Neuronal stem cell (in vitro differentiated cells): ENCODE results near the gene MAPK14.

Experiments
- DNase-seq: peaks from one replicate; pipeline ENCODE4 v3.0.0-alpha.2; 2013; ENCODE audit warnings: low spot score
- H2AFZ ChIP-seq: one replicate; pipeline ENCODE4 v1.6.1; 2013; ENCODE audit warnings: mild to moderate bottlenecking, low read length, inconsistent platforms
- H2AK5ac ChIP-seq: 2 replicates; pipeline ENCODE4 v1.6.1; 2013; ENCODE audit warnings: low read depth, mild to moderate bottlenecking, inconsistent platforms, low read length, moderate library complexity, mixed read lengths
- H2BK120ac ChIP-seq: 2 replicates; pipeline ENCODE4 v1.6.1; 2013; ENCODE audit warnings: low read depth, mild to moderate bottlenecking, inconsistent platforms, low read length, moderate library complexity, mixed read lengths
- H2BK12ac ChIP-seq: one replicate; pipeline ENCODE4 v1.6.1; 2013; ENCODE audit warnings: low read length, inconsistent platforms
- H2BK15ac ChIP-seq: 2 replicates; pipeline ENCODE4 v1.6.1; 2013; ENCODE audit warnings: mild to moderate bottlenecking, low read length, inconsistent platforms, mixed read lengths
- H2BK5ac ChIP-seq: one replicate; pipeline ENCODE4 v1.6.1; 2013; ENCODE audit warnings: inconsistent platforms, mild to moderate bottlenecking, low read length, moderate library complexity
- H3K14ac ChIP-seq: one replicate; pipeline ENCODE4 v1.6.1; 2013; ENCODE audit warnings: low read length, inconsistent platforms
- H3K18ac ChIP-seq: 2 replicates; pipeline ENCODE4 v1.6.1; 2013; ENCODE audit warnings: low read length, inconsistent platforms
- H3K23ac ChIP-seq: 2 replicates; pipeline ENCODE4 v1.6.1; 2013; ENCODE audit warnings: low read depth, mild to moderate bottlenecking, mixed read lengths, low read length, inconsistent platforms; ENCODE audit not compliant: poor library complexity
- H3K27ac ChIP-seq: replicated peaks from 3 replicates; pipeline ENCODE4 v1.5.1; 2013; ENCODE audit warnings: low read length, inconsistent platforms
- H3K27me3 ChIP-seq, 3 experiments: 2 replicates each; pipeline ENCODE4 v1.6.1; 2013; ENCODE audit warnings: low read length in 3 of 3, mild to moderate bottlenecking in 2 of 3, inconsistent platforms in 1 of 3, low read depth in 1 of 3, mixed read lengths in 1 of 3, moderate library complexity in 1 of 3; ENCODE audit not compliant: control insufficient read depth in 3 of 3, insufficient read depth in 3 of 3
- H3K36me3 ChIP-seq, 2 donors: replicated peaks in 1 of 2; 2 replicates each; pipeline ENCODE4 v1.6.1; 2013; ENCODE audit warnings: low read length in 2 of 2; ENCODE audit not compliant: control insufficient read depth in 2 of 2, insufficient read depth in 2 of 2
- H3K4ac ChIP-seq: 2 replicates; pipeline ENCODE4 v1.6.1; 2013; ENCODE audit warnings: inconsistent platforms, mild to moderate bottlenecking, low read length, moderate library complexity
- H3K4me1 ChIP-seq, 2 donors: 1 replicate in 1 of 2; 2 replicates in 1 of 2; pipeline ENCODE4 v1.6.1; 2013; ENCODE audit warnings: low read length in 2 of 2, low read depth in 1 of 2; ENCODE audit not compliant: control insufficient read depth in 2 of 2, insufficient read depth in 1 of 2
- H3K4me2 ChIP-seq: one replicate; pipeline ENCODE4 v1.6.1; 2013; ENCODE audit warnings: mild to moderate bottlenecking, low read length, inconsistent platforms; ENCODE audit not compliant: insufficient read depth, poor library complexity, severe bottlenecking
- H3K4me3 ChIP-seq, 2 donors: 2 replicates each; pipeline ENCODE4 v1.5.1; 2013; ENCODE audit warnings: low read length in 2 of 2, mild to moderate bottlenecking in 2 of 2, inconsistent platforms in 1 of 2, moderate library complexity in 1 of 2
- H3K79me1 ChIP-seq: one replicate; pipeline ENCODE4 v1.6.1; 2013; ENCODE audit warnings: low read depth, mild to moderate bottlenecking, inconsistent platforms, low read length, moderate library complexity
- H3K9ac ChIP-seq: one replicate; pipeline ENCODE4 v1.6.1; 2013; ENCODE audit warnings: mild to moderate bottlenecking, low read depth, low read length, inconsistent platforms; ENCODE audit not compliant: poor library complexity
- H3K9me3 ChIP-seq, 2 donors: replicated peaks in 1 of 2; 2 replicates each; pipeline versions ENCODE3 to v1.6.1; 2013; ENCODE audit warnings: low read length in 2 of 2, mild to moderate bottlenecking in 2 of 2, inconsistent platforms in 1 of 2, low read depth in 1 of 2, mixed read lengths in 1 of 2, moderate library complexity in 1 of 2; ENCODE audit not compliant: control insufficient read depth in 2 of 2, insufficient read depth in 1 of 2
- H4K8ac ChIP-seq: one replicate; pipeline ENCODE4 v1.6.1; 2013; ENCODE audit warnings: low read depth, mild to moderate bottlenecking, inconsistent platforms, low read length, moderate library complexity
- H4K91ac ChIP-seq: one replicate; pipeline ENCODE4 v1.6.1; 2013; ENCODE audit warnings: low read length, low read depth, mild to moderate bottlenecking, inconsistent platforms; ENCODE audit not compliant: poor library complexity
- WGBS, 2 donors: extraction: QIAGEN DNeasy Blood & Tissue Kit; methylation state at CpG; one replicate each; pipeline ENCODE4 v1.1.7; 2013; ENCODE audit warnings: missing lambda C conversion rate in 2 of 2, mixed read lengths in 1 of 2; ENCODE audit not compliant: insufficient read length in 2 of 2, insufficient replicate concordance in 1 of 2; ENCODE audit errors: extremely low coverage in 2 of 2; 5-methylcytosine and 5-hydroxymethylcytosine counted together

The MAPK14 gene

DNA sequence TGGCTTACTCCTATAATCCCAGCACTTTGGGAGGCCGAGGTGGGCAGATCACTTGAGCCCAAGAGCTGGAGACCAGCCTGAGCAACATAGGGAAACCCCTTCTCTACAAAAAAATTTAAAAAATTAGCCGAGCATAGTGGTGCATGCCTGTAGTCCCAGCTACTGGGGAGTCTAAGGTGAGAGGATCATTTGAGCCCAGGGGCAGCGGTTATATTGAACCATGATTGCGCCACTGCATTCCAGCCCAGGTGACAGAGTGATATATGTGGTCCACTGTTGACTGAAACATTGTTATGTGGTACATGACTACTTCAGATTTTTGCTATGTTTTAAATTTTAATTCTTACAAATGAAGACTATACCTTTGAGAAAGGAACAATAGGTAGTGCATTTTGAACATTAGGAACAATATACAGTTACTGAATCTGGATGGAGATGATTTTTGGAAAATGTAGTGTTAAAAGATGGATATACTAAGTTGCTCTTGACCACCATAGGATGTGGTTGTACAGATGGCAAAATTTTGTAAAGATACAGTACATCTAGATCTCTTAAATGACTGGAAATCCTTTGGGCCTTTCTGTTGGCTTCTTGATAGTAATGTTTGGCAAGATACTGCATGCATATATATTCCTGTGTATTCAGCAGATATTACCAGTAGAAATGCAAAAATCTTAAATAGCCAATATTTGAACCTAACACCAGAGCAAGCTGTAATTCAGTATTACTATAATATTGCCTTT is 35.9 kb downstream of the MAPK14 start:
- no peak for DNase-seq

DNA sequence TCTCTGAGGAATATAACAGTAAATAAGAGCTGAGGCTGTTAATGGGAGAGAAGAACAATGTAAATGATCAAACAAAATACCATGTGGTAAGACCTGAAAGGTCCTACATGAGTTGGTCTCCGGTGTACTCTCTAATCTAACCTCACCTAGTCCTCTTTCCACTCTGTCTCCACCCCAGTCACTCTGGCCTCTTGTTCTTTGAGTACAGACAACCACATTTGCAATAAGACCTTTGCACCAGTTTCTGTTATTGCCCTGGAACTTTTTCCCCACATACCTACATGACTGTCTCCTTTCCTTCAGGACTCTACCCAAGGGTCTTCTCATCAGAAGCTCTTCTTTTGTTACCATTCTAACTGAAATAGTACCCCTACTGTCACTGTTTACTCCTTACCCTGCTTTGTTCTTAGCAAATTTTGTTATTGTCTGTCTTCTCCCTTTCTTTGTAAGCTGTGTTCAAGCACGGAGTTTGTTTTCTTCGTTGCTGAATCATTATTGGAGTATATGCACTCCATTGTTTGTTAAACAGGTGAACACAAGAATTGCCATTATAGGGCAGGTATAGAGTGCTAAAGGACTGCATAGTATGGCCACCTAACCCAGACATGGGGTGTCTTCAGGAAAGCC is 37.3 kb downstream of the MAPK14 start:
- no peak for DNase-seq
- Histone ChIP-seq H4K8ac (no peak overlapping the region), H2BK15ac (no peak overlapping the region), H3K23ac (no peak overlapping the region), H2AFZ (no peak overlapping the region), H3K79me1 (peaks cover 1% of the 10 kb centered on the region), H2BK120ac (no peak overlapping the region), H3K9ac (no peak overlapping the region), H3K36me3 (peaks cover 0 to 29% of the 10 kb centered on the region in 2 donors), H3K18ac (no peak overlapping the region), H3K9me3 (no peaks in the 10 kb centered on the region), H3K4ac (no peak overlapping the region), H3K4me1 (peaks cover 0 to 1% of the 10 kb centered on the region in 2 donors), H3K4me3 (no peak overlapping the region), H2AK5ac (no peak overlapping the region), H2BK12ac (no peak overlapping the region), H3K4me2 (no peak overlapping the region), H3K14ac (no peak overlapping the region), H3K27me3 (no peaks in the 10 kb centered on the region), H4K91ac (no peak overlapping the region), H2BK5ac (no peak overlapping the region), H3K27ac (no peak overlapping the region)
- WGBS, 2 donors: no CpG with 5 or more reads among the region's 3 CpGs

More for the DNA sequence above, 35.9 kb downstream of the MAPK14 start:
- H3K36me3 ChIP-seq: peaks cover 0 to 37% of the 10 kb centered on the region in 2 donors
- no peak overlapping the region for H4K91ac ChIP-seq
- H3K4ac ChIP-seq: no peak overlapping the region
- H2BK12ac ChIP-seq: no peak overlapping the region
- H2BK15ac ChIP-seq: no peak overlapping the region
- no peak overlapping the region for H2AFZ ChIP-seq
- no peak overlapping the region for H3K23ac ChIP-seq
- H3K18ac ChIP-seq: no peak overlapping the region
- WGBS, 2 donors: no CpG with 5 or more reads among the region's 4 CpGs
- H3K9me3 ChIP-seq: no peaks in the 10 kb centered on the region
- no peaks in the 10 kb centered on the region for H3K27me3 ChIP-seq
- H2AK5ac ChIP-seq: no peak overlapping the region
- peaks cover 0 to 1% of the 10 kb centered on the region in 2 donors for H3K4me1 ChIP-seq
- H3K9ac ChIP-seq: no peak overlapping the region
- H4K8ac ChIP-seq: no peak overlapping the region
- no peak overlapping the region for H2BK5ac ChIP-seq
- no peak overlapping the region for H3K4me3 ChIP-seq
- H3K4me2 ChIP-seq: no peak overlapping the region
- H3K79me1 ChIP-seq: peaks cover 1% of the 10 kb centered on the region
- no peak overlapping the region for H3K14ac ChIP-seq
- H2BK120ac ChIP-seq: no peak overlapping the region
- H3K27ac ChIP-seq: no peak overlapping the region

DNA sequence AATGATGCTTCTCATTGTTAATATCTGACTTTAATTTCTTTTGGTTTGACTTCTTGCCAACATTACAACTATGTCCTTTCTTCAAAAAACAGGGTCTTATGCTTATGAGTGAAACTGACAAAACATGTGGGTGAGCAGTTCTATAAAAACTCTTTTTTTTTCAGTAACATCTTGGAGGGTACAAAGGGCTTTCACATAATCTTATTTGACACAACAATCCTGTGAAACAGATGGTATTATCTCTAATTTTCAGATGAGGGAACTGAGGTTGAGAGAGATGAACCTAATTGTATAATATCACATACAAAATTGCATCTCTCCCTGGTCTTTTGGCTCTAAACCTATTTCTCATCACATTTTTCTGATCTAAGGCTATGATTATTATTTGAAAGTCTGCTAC is 38.3 kb downstream of the MAPK14 start:
- DNase-seq: no peak
- Histone ChIP-seq H3K9ac (no peak overlapping the region), H3K27me3 (no peaks in the 10 kb centered on the region), H3K18ac (no peak overlapping the region), H3K14ac (no peak overlapping the region), H3K4me1 (peaks cover 0 to 1% of the 10 kb centered on the region in 2 donors), H2BK15ac (no peak overlapping the region), H3K23ac (no peak overlapping the region), H2AFZ (no peak overlapping the region), H2BK120ac (no peak overlapping the region), H2BK5ac (no peak overlapping the region), H3K9me3 (no peaks in the 10 kb centered on the region), H3K27ac (no peak overlapping the region), H3K4me3 (no peak overlapping the region), H4K8ac (no peak overlapping the region), H2AK5ac (no peak overlapping the region), H4K91ac (no peak overlapping the region), H3K36me3 (peaks cover 0 to 19% of the 10 kb centered on the region in 2 donors), H3K4ac (no peak overlapping the region), H2BK12ac (no peak overlapping the region), H3K79me1 (peaks cover 1% of the 10 kb centered on the region), H3K4me2 (no peak overlapping the region)

DNA sequence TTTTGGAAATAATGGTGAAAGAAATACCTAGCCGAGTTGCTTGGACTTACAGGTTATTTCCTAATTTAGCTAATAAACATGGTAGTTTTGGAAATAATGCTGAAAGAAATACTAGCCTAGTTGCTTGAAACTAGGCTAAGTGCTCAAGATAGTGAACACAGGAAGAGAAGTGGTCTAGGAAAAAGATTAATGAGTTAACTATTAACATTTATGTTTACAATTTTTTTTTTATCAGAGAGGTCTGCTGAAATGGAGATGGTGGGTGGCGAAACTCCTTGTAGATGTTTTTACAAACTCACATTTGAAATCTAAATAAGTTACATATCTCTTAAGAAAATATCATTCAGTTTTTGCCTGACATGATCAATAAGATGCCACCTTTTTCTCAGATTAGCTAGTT is 39.2 kb downstream of the MAPK14 start:
- no CpG with 5 or more reads among the region's 2 CpGs for WGBS, 2 donors
- Histone ChIP-seq H3K4me2 (no peak overlapping the region), H3K27ac (no peak overlapping the region), H2BK15ac (no peak overlapping the region), H2BK5ac (no peak overlapping the region), H2AK5ac (no peak overlapping the region), H3K23ac (no peak overlapping the region), H3K79me1 (peaks cover 3% of the 10 kb centered on the region), H2BK120ac (no peak overlapping the region), H3K4me3 (no peak overlapping the region), H3K36me3 (peaks cover 0 to 11% of the 10 kb centered on the region in 2 donors), H3K9ac (no peak overlapping the region), H3K4me1 (no peaks in the 10 kb centered on the region), H2AFZ (no peak overlapping the region), H2BK12ac (no peak overlapping the region), H4K91ac (no peak overlapping the region), H3K27me3 (no peaks in the 10 kb centered on the region), H3K4ac (no peak overlapping the region), H4K8ac (no peak overlapping the region), H3K9me3 (no peaks in the 10 kb centered on the region), H3K14ac (no peak overlapping the region), H3K18ac (no peak overlapping the region)
- DNase-seq: no peak
